Activated naive CD8-positive, alpha-beta T cell treated with anti-CD3 and anti-CD28 coated beads, Interleukin-2, amount 50 U/mL, for 24 hours (primary cell): ENCODE data around the gene MAP3K4.

Source experiments
- ATAC-seq: fragments of 150-1000 bp; cut with Tn5 transposase; one replicate; pipeline ENCODE4 v1.10.0; 2021
- DNase-seq: peaks from one replicate; pipeline ENCODE4 v3.0.0; 2021
- H3K27ac Mint-ChIP-seq: one replicate; pipeline ENCODE4 v1.8.0; 2021; ENCODE audit warnings: mild to moderate bottlenecking, mixed read lengths
- H3K27me3 Mint-ChIP-seq: one replicate; pipeline ENCODE4 v1.8.0; 2021; ENCODE audit warnings: mixed read lengths
- H3K36me3 Mint-ChIP-seq: one replicate; pipeline ENCODE4 v1.8.0; 2021; ENCODE audit warnings: low read depth, mixed read lengths
- H3K4me1 Mint-ChIP-seq: one replicate; pipeline ENCODE4 v1.8.0; 2021; ENCODE audit warnings: mixed read lengths
- H3K4me3 Mint-ChIP-seq: one replicate; pipeline ENCODE4 v1.8.0; 2021; ENCODE audit warnings: mild to moderate bottlenecking, moderate library complexity, mixed read lengths
- H3K9me3 Mint-ChIP-seq: one replicate; pipeline ENCODE4 v1.8.0; 2021; ENCODE audit warnings: mixed read lengths

The MAP3K4 gene

DNA sequence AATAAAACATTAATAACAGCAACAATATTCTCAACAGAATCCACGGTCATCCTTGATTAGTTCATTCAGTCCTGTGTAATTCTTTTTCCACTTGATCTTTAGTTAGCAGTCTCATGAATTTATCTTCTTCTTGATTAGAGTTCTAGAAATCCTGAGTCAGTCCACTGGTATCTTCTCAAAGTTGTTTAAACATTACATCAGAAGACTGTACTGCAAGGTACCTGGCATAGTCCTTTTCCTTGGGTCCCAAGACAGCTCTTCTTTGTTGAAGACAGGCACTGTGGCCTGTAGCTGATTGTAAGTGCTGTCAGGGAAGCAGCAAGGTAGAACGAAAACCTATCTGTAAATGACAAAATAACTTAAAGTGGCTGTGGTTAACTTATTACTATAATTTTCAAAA lies 11.8 kb downstream of the MAP3K4 start:
- H3K4me3 Mint-ChIP-seq, result no peak overlapping the region
- ATAC-seq (no peak), DNase-seq (no peak)
- H3K36me3 Mint-ChIP-seq, result no peaks in the 10 kb centered on the region
- H3K9me3 Mint-ChIP-seq, result no peaks in the 10 kb centered on the region
- no peaks in the 10 kb centered on the region for H3K27me3 Mint-ChIP-seq
- H3K4me1 Mint-ChIP-seq, result peaks cover 10% of the 10 kb centered on the region
- no peak overlapping the region for H3K27ac Mint-ChIP-seq

DNA sequence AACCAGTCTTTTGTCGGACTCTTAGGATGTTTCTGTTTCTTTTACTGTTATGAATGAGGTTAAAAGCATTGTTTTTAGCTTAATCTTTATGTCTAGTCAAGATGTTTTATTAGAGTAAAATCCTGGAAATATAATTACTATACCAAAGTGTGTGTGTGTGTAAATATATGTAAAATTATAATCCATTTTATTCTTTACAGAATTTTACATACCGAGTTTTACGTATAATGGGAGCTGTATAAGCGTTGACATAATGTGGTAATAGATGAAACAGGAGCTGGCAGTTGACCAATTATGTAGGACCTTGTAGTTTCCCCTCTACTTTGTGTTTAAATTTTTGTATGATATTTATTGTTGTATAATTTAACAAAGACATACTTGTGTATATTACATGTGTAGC lies 16.7 kb downstream of the MAP3K4 start:
- Mint-ChIP-seq H3K27me3 (no peaks in the 10 kb centered on the region), H3K4me1 (peaks cover 13% of the 10 kb centered on the region), H3K27ac (no peak overlapping the region), H3K9me3 (no peaks in the 10 kb centered on the region), H3K36me3 (peaks cover 3% of the 10 kb centered on the region), H3K4me3 (no peak overlapping the region)
- ATAC-seq, result no peak
- DNase-seq, result no peak

DNA sequence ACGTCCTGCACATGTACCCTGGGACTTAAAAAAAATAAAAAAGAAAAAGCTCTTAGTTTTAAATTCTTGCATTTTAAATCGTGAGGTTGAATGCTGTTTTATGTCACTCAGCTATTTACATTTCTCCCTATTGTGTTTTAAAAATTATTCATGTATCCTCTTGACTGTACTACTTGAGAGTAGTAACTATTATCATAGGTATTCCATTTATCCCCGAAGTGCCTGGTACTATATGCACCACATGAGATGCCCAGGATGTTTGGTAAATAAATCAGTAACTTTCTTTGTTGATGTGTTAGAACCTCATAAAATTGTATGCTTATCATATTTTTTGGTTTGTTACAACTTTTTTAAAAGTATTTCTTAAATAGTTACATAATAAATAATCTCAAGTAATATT lies 18.4 kb downstream of the MAP3K4 start:
- H3K9me3 Mint-ChIP-seq, result no peaks in the 10 kb centered on the region

DNA sequence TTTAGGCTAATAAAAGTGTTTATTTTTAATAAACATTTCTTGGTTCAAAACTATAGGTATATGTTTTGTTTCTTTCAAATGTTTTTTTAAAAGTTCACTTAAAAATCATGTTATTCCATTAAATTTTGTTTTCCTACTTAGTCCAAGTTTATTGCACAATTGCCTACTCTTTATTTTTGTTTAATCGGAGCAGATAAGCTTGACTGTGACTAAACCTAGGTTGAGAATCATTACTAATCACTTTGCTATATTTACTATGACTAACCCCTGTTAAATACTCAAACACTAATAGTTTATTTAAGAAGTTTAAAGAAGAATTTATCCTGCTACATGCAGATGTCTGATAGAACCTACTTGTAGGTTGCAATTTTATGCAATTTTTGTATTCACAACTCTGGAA lies 18.8 kb downstream of the MAP3K4 start:
- H3K27me3 Mint-ChIP-seq, result no peaks in the 10 kb centered on the region
- H3K9me3 Mint-ChIP-seq, result no peaks in the 10 kb centered on the region
- no peak overlapping the region for H3K27ac Mint-ChIP-seq
- no peak overlapping the region for H3K4me3 Mint-ChIP-seq
- DNase-seq (no peak), ATAC-seq (no peak)
- peaks cover 19% of the 10 kb centered on the region for H3K4me1 Mint-ChIP-seq
- peaks cover 7% of the 10 kb centered on the region for H3K36me3 Mint-ChIP-seq

More for the DNA sequence above, 18.4 kb downstream of the MAP3K4 start:
- Mint-ChIP-seq H3K36me3 (peaks cover 6% of the 10 kb centered on the region), H3K27ac (no peak overlapping the region), H3K4me1 (peaks cover 18% of the 10 kb centered on the region), H3K4me3 (no peak overlapping the region), H3K27me3 (no peaks in the 10 kb centered on the region)
- ATAC-seq (no peak), DNase-seq (no peak)

DNA sequence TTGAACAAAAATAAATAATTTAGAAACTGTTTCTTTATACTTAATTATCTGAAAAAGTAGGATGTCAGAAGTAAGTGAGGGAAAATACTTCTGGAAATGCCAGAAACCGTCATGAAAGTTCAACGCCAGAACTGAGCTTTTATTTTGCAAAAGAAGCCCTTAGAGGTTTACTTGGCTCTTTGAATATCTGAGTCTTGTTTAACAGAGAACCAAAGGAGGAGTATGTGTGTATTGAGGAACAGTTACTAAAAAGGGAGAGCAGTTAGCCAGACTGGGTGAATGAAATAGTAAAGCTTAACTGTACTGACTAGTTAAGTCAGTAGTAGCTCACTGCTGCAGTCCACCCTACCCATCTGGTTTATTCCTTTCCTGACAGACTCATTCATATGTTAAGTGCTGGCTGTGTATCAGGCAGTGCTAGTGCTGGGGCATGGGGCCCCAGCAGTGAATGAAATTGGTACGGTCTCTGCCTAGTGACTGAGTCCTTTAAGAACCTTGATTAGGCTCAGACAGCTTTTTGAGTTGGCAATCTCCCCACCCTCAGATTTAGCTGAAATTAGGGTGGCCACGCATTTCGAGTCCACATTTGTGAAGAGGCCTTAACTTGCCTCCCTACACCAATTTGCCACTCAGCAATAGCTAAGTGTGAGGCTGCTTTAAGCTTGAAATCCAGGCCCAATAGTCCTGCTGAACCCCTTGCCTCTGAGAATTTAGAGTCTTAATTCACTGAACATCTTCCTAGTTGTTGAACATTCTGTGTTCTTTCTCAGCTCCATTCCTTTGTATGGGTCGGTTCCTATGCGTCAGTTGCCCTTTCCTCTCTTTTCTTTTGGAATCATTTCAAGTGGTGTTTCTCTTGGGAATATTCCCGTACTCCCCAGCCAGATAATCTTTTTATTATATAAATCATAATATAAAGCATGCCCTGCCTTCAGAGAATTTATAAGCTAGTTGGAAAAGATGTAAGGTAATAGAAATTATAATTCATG lies 20.2 kb downstream of the MAP3K4 start:
- Mint-ChIP-seq H3K4me3 (no peak overlapping the region), H3K4me1 (peaks cover 21% of the 10 kb centered on the region), H3K9me3 (no peaks in the 10 kb centered on the region), H3K27ac (no peak overlapping the region), H3K27me3 (no peaks in the 10 kb centered on the region), H3K36me3 (peaks cover 10% of the 10 kb centered on the region)
- DNase-seq (no peak), ATAC-seq (no peak)

DNA sequence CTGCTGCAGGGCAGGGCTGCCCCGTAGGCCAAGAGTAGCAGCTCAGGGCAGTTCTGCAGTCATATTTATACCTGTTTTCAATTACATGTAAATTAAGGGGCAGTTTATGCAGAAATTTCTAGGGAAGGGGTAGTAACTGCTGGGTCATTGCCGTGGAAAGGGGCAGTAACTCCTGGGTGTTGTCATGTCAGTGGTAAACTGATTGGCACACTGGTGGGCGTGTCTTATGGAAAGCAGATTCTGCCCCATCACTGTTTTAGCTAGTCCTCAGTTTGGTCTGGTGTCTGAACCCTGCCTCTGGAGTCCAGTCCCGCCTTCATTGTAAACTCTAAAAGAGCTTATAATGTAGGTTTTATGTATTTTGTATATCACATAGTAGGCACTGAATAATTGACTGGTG lies 22.1 kb downstream of the MAP3K4 start:
- Mint-ChIP-seq H3K27ac (no peak overlapping the region), H3K9me3 (no peaks in the 10 kb centered on the region)

DNA sequence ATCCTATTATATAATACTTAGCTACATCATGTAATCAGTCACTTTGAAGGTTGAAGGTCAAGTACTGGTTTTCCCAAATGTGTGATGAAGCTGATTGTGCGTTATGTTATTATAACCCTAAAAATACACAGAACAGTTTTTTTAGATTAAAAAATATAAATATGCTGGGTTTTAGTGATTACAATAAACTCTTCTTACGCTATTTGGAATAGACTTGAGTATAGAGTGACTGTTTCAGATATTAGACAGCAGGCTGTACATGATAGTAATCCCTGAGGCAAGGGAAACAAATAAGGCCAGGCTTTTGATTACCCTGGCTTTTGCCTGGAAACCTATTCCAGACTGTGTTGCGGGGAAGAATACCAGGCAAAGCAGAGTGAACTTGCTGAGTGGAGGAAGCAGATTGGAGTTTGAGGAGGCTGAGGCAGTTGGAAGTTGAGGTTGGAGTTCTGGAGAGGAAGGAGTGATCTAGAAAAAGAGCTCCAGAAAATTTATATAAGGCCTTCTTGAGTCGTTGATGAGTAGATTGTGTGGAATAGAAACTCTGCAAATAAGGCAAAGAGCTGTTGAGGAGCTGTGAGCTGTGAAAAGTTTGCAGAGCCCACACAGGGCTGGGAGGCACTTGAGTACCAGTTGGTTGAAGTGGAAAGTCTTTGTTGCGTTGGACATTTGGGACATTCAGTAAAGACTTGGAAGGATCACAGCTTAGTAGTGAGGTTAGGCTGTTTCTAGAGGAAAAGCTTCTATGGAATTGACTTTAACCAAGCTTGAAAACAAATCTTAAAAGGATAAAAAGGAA lies 26.4 kb downstream of the MAP3K4 start:
- Mint-ChIP-seq H3K4me1 (peaks cover 30% of the 10 kb centered on the region), H3K36me3 (peaks cover 15% of the 10 kb centered on the region), H3K27ac (no peak overlapping the region), H3K4me3 (no peak overlapping the region), H3K9me3 (peaks cover 4% of the 10 kb centered on the region), H3K27me3 (no peaks in the 10 kb centered on the region)
- ATAC-seq (no peak), DNase-seq (no peak)

More for the DNA sequence above, 22.1 kb downstream of the MAP3K4 start:
- Mint-ChIP-seq H3K36me3 (peaks cover 10% of the 10 kb centered on the region), H3K27me3 (no peaks in the 10 kb centered on the region), H3K4me3 (no peak overlapping the region), H3K4me1 (peaks cover 31% of the 10 kb centered on the region)
- no peak for ATAC-seq
- DNase-seq, result no peak

DNA sequence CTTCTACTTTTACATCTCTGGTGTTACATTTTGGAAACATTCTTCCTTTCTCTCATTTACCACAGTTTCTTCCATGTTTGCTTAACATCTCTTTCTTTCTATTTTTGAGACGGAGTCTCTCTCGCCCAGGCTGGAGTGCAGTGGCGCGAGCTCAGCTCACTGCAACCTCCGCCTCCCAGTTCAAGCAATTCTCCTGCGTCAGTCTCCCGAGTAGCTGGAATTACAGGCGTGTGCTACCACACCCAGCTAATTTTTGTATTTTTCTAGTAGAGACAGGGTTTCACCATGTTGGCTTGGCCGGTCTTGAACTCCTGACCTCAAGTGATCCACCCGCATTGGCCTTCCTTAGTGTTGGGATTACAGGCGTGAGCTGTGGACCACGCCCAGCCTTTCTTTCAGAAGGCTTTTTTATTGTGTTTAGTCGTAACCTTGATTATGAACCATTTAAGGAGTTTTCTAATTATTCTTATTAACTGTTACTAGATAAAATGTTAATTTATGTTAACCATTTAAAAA lies 27.8 kb downstream of the MAP3K4 start:
- H3K4me3 Mint-ChIP-seq, result no peak overlapping the region
- H3K27me3 Mint-ChIP-seq, result no peaks in the 10 kb centered on the region

DNA sequence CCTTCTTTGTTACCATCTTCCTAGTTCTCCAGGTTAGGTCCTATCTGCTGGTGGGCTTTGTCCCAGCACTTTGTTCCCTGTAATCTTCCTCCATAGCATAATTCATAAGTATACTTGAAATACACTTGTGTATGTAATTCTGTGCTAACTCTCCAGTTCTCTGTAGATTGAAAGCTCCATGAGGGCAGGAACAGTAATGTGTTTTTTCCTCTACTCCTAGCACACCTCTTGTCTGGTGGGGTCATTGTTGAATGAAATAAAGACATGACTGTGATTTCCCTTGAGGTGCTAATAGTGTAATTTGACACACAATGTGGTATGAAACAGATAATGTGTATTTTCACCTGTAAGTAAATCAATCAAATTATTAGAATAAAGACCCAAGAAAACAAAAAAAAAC lies 30.0 kb downstream of the MAP3K4 start:
- H3K4me1 Mint-ChIP-seq, result peaks cover 26% of the 10 kb centered on the region
- H3K9me3 Mint-ChIP-seq, result peaks cover 4% of the 10 kb centered on the region
- no peak overlapping the region for H3K27ac Mint-ChIP-seq
- DNase-seq, result no peak
- no peak for ATAC-seq
- no peak overlapping the region for H3K4me3 Mint-ChIP-seq
- H3K27me3 Mint-ChIP-seq, result no peaks in the 10 kb centered on the region
- H3K36me3 Mint-ChIP-seq, result peaks cover 23% of the 10 kb centered on the region

More for the DNA sequence above, 27.8 kb downstream of the MAP3K4 start:
- H3K9me3 Mint-ChIP-seq, result peaks cover 4% of the 10 kb centered on the region
- DNase-seq (no peak), ATAC-seq (no peak)
- H3K36me3 Mint-ChIP-seq, result peaks cover 15% of the 10 kb centered on the region
- peaks cover 26% of the 10 kb centered on the region for H3K4me1 Mint-ChIP-seq
- H3K27ac Mint-ChIP-seq, result no peak overlapping the region

DNA sequence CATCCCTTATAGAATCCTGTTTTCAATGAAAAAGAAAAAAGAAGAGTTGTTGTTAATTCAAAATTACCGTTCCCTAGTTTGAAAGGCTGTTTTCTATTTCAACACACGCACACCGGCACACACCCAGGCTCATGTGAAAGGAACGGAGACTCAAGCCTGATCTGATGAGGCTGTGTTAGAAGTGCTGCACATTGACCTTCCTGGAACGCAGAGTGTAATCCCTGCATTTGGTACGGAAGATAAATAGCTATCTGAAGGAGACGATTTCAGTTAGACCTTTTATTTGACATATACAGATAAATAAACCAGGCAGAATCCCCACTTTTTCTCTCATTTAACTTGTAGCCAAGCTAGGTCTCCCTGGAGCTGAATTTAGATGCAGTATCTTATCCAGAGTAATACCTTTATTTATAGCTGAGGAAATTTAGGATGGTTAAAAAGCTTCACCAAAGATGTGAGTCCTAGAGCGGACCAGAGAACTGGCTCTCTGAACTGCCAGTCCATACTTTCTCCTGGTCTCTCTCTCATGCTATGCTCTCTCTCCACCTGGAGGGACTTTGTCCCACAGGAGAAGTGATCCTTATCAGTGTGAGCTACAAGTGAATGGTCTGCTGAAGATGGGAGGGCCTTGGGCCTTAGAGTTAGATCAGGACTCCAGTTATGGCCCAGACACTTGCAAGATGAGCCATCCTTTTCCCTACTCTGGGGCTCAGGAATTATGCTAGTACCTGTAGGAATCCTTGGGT lies 30.6 kb downstream of the MAP3K4 start:
- peaks cover 28% of the 10 kb centered on the region for H3K4me1 Mint-ChIP-seq
- H3K36me3 Mint-ChIP-seq, result peaks cover 22% of the 10 kb centered on the region
- H3K27me3 Mint-ChIP-seq, result no peaks in the 10 kb centered on the region
- H3K4me3 Mint-ChIP-seq, result no peak overlapping the region
- no peak overlapping the region for H3K27ac Mint-ChIP-seq
- no peak for DNase-seq
- peaks cover 4% of the 10 kb centered on the region for H3K9me3 Mint-ChIP-seq
- ATAC-seq, result no peak

DNA sequence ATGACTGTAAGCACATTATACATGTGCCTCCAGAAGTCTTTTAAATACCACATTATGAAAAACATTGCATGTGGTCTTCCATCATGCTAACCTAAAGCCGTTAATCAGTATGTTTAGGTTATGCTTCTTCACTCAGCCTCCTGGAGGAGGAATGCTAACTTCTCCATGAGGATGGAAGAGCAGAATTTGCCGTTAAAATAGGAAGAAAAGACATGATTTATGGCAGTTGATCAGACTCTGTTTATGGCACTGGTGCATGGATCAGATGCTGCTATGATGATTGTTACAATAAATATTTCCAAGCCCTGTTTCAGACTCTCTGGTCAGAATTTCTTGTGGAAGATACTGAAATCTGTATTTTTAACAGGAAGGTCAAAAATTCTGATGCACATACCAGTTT lies 31.7 kb downstream of the MAP3K4 start:
- H3K9me3 Mint-ChIP-seq, result peaks cover 4% of the 10 kb centered on the region
- peaks cover 29% of the 10 kb centered on the region for H3K4me1 Mint-ChIP-seq
- ATAC-seq (no peak), DNase-seq (no peak)
- no peak overlapping the region for H3K4me3 Mint-ChIP-seq
- H3K27me3 Mint-ChIP-seq, result no peaks in the 10 kb centered on the region
- peaks cover 22% of the 10 kb centered on the region for H3K36me3 Mint-ChIP-seq
- no peak overlapping the region for H3K27ac Mint-ChIP-seq

DNA sequence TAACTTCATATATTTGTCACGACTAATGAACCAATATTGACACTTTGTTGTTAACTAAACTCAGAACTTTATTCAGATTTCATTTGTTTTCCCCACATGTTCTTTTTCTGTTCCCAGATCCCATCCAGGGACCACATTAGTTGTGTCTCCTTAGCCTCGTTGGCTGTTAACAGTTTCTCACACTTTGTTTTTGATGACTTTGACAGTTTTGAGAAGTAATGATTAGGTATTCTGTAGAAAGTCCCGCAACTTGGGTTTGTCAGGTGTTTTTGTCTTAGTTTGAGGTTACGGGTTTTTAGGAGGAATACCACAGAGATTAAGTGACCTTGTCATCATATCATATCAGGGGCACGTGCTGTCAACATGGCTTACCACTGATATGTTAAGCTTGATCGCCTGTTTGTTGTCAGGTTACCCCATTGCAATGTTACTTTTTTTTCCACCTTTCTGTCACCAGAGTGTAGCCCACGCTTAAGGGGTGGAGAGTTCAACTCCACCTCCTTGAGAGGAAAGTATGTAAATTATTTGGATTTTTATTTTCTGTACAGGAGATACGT lies 32.9 kb downstream of the MAP3K4 start:
- no peak for DNase-seq
- Mint-ChIP-seq H3K36me3 (peaks cover 22% of the 10 kb centered on the region), H3K27ac (no peak overlapping the region), H3K27me3 (no peaks in the 10 kb centered on the region), H3K9me3 (peaks cover 4% of the 10 kb centered on the region), H3K4me1 (peaks cover 32% of the 10 kb centered on the region), H3K4me3 (no peak overlapping the region)
- ATAC-seq, result no peak

DNA sequence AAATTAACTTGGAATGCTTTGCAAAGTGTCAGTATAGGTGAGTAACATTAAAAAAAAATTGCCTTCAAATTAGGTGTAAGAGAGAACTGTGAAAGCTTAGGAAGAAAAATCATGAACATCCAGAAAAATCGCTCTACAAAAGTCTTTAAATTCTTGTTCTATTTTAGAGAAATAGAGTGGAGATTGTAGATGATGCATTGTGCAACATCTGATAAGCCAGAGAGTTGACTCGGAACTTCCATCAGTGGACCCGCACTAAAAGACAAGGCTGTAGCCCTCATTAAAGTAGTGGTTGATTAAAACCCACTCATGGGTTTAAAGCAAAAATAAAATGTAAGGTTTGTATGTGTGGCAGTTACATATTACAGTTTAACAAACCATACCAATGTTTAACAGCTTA lies 35.8 kb downstream of the MAP3K4 start:
- peaks cover 44% of the 10 kb centered on the region for H3K4me1 Mint-ChIP-seq
- ATAC-seq (no peak), DNase-seq (no peak)
- H3K9me3 Mint-ChIP-seq, result no peaks in the 10 kb centered on the region
- H3K36me3 Mint-ChIP-seq, result peaks cover 16% of the 10 kb centered on the region
- no peak overlapping the region for H3K27ac Mint-ChIP-seq
- no peak overlapping the region for H3K4me3 Mint-ChIP-seq
- no peaks in the 10 kb centered on the region for H3K27me3 Mint-ChIP-seq
